Skeletal muscle tissue (tissue), 5 donors: ENCODE measurements around the gene AMD1. TPM values are rescaled to one million over a fixed set of nuclear protein-coding genes. Genes with fewer than 3 reads are reported as not detected.

Experiments used
- H3K27ac ChIP-seq: one replicate; pipeline ENCODE4 v1.7.0; 2013; ENCODE audit warnings: mild to moderate bottlenecking, low read depth, low read length, inconsistent platforms
- H3K27me3 ChIP-seq, 3 donors: one replicate each; pipeline ENCODE4 v1.7.0; 2013; ENCODE audit warnings: low read length in 3 of 3; ENCODE audit not compliant: control insufficient read depth in 3 of 3, insufficient read depth in 3 of 3
- H3K36me3 ChIP-seq, 3 donors: one replicate each; pipeline ENCODE4 v1.7.0; 2013; ENCODE audit warnings: low read length in 3 of 3; ENCODE audit not compliant: control insufficient read depth in 3 of 3, insufficient read depth in 3 of 3
- H3K4me1 ChIP-seq, 3 donors: one replicate each; pipeline ENCODE4 v1.7.0; 2013; ENCODE audit warnings: low read length in 3 of 3, mild to moderate bottlenecking in 3 of 3; ENCODE audit not compliant: control insufficient read depth in 3 of 3, insufficient read depth in 3 of 3
- H3K4me3 ChIP-seq, 3 donors: one replicate each; pipeline ENCODE4 v1.7.0; 2013; ENCODE audit warnings: low read length in 3 of 3
- H3K9ac ChIP-seq, 3 donors: one replicate each; pipeline ENCODE4 v1.7.0; 2013; ENCODE audit warnings: low read length in 3 of 3, mild to moderate bottlenecking in 3 of 3, moderate library complexity in 2 of 3, low read depth in 1 of 3
- H3K9me3 ChIP-seq, 3 donors: one replicate each; pipeline ENCODE4 v1.7.0; 2013; ENCODE audit warnings: low read length in 3 of 3; ENCODE audit not compliant: control insufficient read depth in 3 of 3
- small RNA-seq: library from RNA; depleted of rRNA; stranded (forward); fragments of <200 nt; gene quantifications from one replicate; pipeline ENCODE3, GENCODE V24; 2014
- total RNA-seq: library from RNA; depleted of rRNA; stranded (reverse); fragments of >200 nt; gene quantifications from one replicate; pipeline ENCODE4 v1.2.3, GENCODE V29; 2014
- donor health status: Osteomylitis.

AMD1 gene
- total RNA-seq, 1 donor from 2014 or later = 45.9 TPM

- no peaks in the 10 kb centered on the region for H3K4me1 ChIP-seq
- H3K27me3 ChIP-seq = no peaks in the 10 kb centered on the region
- H3K9me3 ChIP-seq = no peaks in the 10 kb centered on the region
- no peaks in the 10 kb centered on the region for H3K36me3 ChIP-seq
- no peak overlapping the region for H3K27ac ChIP-seq
- H3K9ac ChIP-seq = no peak overlapping the region
- no peak overlapping the region for H3K4me3 ChIP-seq
These were observed 59.3 kb downstream of the AMD1 start for GRCh38 chr6:110933912-110934311.

GRCh38 chr6:110934381-110934898 is 59.9 kb downstream of the AMD1 start:
- no peaks in the 10 kb centered on the region for H3K4me1 ChIP-seq
- H3K36me3 ChIP-seq = no peaks in the 10 kb centered on the region
- H3K4me3 ChIP-seq = no peak overlapping the region
- H3K27me3 ChIP-seq = no peaks in the 10 kb centered on the region
- no peak overlapping the region for H3K27ac ChIP-seq
- H3K9me3 ChIP-seq = no peaks in the 10 kb centered on the region
- no peak overlapping the region for H3K9ac ChIP-seq

GRCh38 chr6:110935171-110935570 is 60.6 kb downstream of the AMD1 start:
- Histone ChIP-seq H3K9me3 (no peaks in the 10 kb centered on the region), H3K4me3 (no peak overlapping the region), H3K27me3 (no peaks in the 10 kb centered on the region), H3K27ac (no peak overlapping the region), H3K36me3 (no peaks in the 10 kb centered on the region), H3K9ac (no peak overlapping the region), H3K4me1 (no peaks in the 10 kb centered on the region)

GRCh38 chr6:110938171-110938570 is 63.6 kb downstream of the AMD1 start:
- no peaks in the 10 kb centered on the region for H3K4me1 ChIP-seq
- no peak overlapping the region for H3K4me3 ChIP-seq
- H3K9ac ChIP-seq = no peak overlapping the region
- H3K36me3 ChIP-seq = no peaks in the 10 kb centered on the region
- no peak overlapping the region for H3K27ac ChIP-seq
- no peaks in the 10 kb centered on the region for H3K27me3 ChIP-seq
- H3K9me3 ChIP-seq = no peaks in the 10 kb centered on the region

- H3K27me3 ChIP-seq = no peaks in the 10 kb centered on the region
- H3K27ac ChIP-seq = no peak overlapping the region
- H3K4me1 ChIP-seq = no peaks in the 10 kb centered on the region
- no peak overlapping the region for H3K4me3 ChIP-seq
- no peaks in the 10 kb centered on the region for H3K36me3 ChIP-seq
- H3K9ac ChIP-seq = no peak overlapping the region
- no peaks in the 10 kb centered on the region for H3K9me3 ChIP-seq
These were observed 65.0 kb downstream of the AMD1 start for GRCh38 chr6:110939429-110940200.

- no peaks in the 10 kb centered on the region for H3K36me3 ChIP-seq
These were observed 70.1 kb downstream of the AMD1 start for GRCh38 chr6:110944681-110945151.

More at GRCh38 chr6:110944681-110945151, 70.1 kb downstream of the AMD1 start:
- Histone ChIP-seq H3K4me1 (peaks cover 0 to 4% (median 0%) of the 10 kb centered on the region in 3 donors), H3K4me3 (no peak overlapping the region), H3K9me3 (no peaks in the 10 kb centered on the region), H3K27me3 (no peaks in the 10 kb centered on the region), H3K27ac (no peak overlapping the region), H3K9ac (no peak overlapping the region)

Small RNA genes within 50 kb of the gene (small RNA-seq; reads per million reads assigned to genes)
- gene RNU6-1115P = not detected
- not detected for gene SNORA40C

Other genes starting within 250 kb of the AMD1 start
- 11.0 TPM for gene CDK19, start 59.3 kb upstream of the AMD1 start, total RNA-seq
- gene GTF3C6, start 83.9 kb downstream of the AMD1 start, total RNA-seq = 47.0 TPM
- 9.9 TPM for gene RPF2, start 107.3 kb downstream of the AMD1 start, total RNA-seq
- 40.7 TPM for gene SLC16A10, start 212.7 kb downstream of the AMD1 start, total RNA-seq